CD4-positive, alpha-beta T cell (primary cell): ENCODE measurements around the gene INPP5F. TPM values are rescaled to one million over a fixed set of nuclear protein-coding genes. Genes with fewer than 3 reads are reported as not detected.

Experiments used
- ATAC-seq: fragments of 200-7000 bp; cut with Tn5 transposase; one replicate; pipeline ENCODE4 v1.10.0; 2022; ENCODE audit warnings: mild to moderate bottlenecking; ENCODE audit not compliant: poor library complexity
- CTCF ChIA-PET: fragments of 350-600 bp; sonication (Branson Sonifier 250); formaldehyde crosslinking; loops from one replicate; lab custom pipeline; 2021; ENCODE audit warnings: antibody characterized with exemption, inconsistent platforms; lab: Charles Lee
- POLR2A ChIA-PET: fragments of 350-600 bp; sonication (Branson Sonifier 250); formaldehyde crosslinking; loops from one replicate; lab custom pipeline; 2021; ENCODE audit warnings: antibody characterized with exemption, inconsistent platforms; lab: Charles Lee
- DNase-seq, 14 experiments: peaks; one replicate each; pipeline ENCODE4 v3.0.0-alpha.2; 2013 to 2020; ENCODE audit warnings: mixed read lengths in 2 of 14
- H3K27ac ChIP-seq, 2 donors: one replicate each; pipeline versions ENCODE4 v1.5.1 to v1.7.0; 2013; ENCODE audit warnings: low read length in 2 of 2, low read depth in 1 of 2, mild to moderate bottlenecking in 1 of 2
- H3K27me3 ChIP-seq, 2 experiments: 1 replicate in 1 of 2; 2 replicates in 1 of 2; pipeline versions ENCODE4 v1.6.1 to v1.7.0; 2013; ENCODE audit warnings: low read length in 2 of 2, control low read depth in 1 of 2, mild to moderate bottlenecking in 1 of 2, moderate library complexity in 1 of 2; ENCODE audit not compliant: insufficient read depth in 2 of 2, control insufficient read depth in 1 of 2
- H3K36me3 ChIP-seq: one replicate; pipeline ENCODE4 v1.6.1; 2013; ENCODE audit warnings: low read length, control low read depth; ENCODE audit not compliant: insufficient read depth
- H3K4me1 ChIP-seq: one replicate; pipeline ENCODE4 v1.6.1; 2013; ENCODE audit warnings: low read length, control low read depth; ENCODE audit not compliant: insufficient read depth
- H3K4me3 ChIP-seq: one replicate; pipeline ENCODE4 v1.5.1; 2013; ENCODE audit warnings: mild to moderate bottlenecking, low read length, moderate library complexity
- H3K9me3 ChIP-seq, 2 experiments: 1 replicate in 1 of 2; 2 replicates in 1 of 2; pipeline versions ENCODE4 v1.6.1 to v1.7.0; 2013; ENCODE audit warnings: low read length in 2 of 2, mild to moderate bottlenecking in 2 of 2, control low read depth in 1 of 2, moderate library complexity in 1 of 2; ENCODE audit not compliant: control insufficient read depth in 1 of 2, insufficient read depth in 1 of 2
- H3K27ac Mint-ChIP-seq: one replicate; pipeline ENCODE4 v1.8.0; 2020; ENCODE audit warnings: mixed read lengths
- H3K27me3 Mint-ChIP-seq: one replicate; pipeline ENCODE4 v1.8.0; 2021; ENCODE audit warnings: mixed read lengths
- H3K36me3 Mint-ChIP-seq: one replicate; pipeline ENCODE4 v1.8.0; 2021; ENCODE audit warnings: low read depth, mixed read lengths
- H3K4me1 Mint-ChIP-seq: one replicate; pipeline ENCODE4 v1.8.0; 2021; ENCODE audit warnings: low read depth, mixed read lengths
- H3K4me3 Mint-ChIP-seq: one replicate; pipeline ENCODE4 v1.8.0; 2020; ENCODE audit warnings: mild to moderate bottlenecking, mixed read lengths
- H3K9me3 Mint-ChIP-seq: one replicate; pipeline ENCODE4 v1.8.0; 2020; ENCODE audit warnings: mixed read lengths
- intact Hi-C, 2 experiments: fragments of 100-400 bp; cut with DNase I in 1 of 2; cut with micrococcal nuclease in 1 of 2; formaldehyde crosslinking; loops; one replicate each; pipeline versions ENCODE4 v1.15.1 to v1.9.0; 2023 to 2025; cut with DNase I, micrococcal nuclease
- total RNA-seq, 174 experiments: library from RNA in 2 of 174; stranded (reverse) in 2 of 174; gene quantifications; one replicate each; pipeline ENCODE4 v1.2.3 and lab custom pipeline; 2021 to 2026
- TF ChIP-seq, protein P1 (sequence below): fragments of 200-600 bp; IDR thresholded peaks from one replicate; pipeline ENCODE4 v1.8.0; 2022; ENCODE audit warnings: antibody characterized with exemption, mild to moderate bottlenecking

INPP5F gene
- total RNA-seq, 2 experiments from 2014 or later: 6.2 to 6.4 TPM

DNA sequence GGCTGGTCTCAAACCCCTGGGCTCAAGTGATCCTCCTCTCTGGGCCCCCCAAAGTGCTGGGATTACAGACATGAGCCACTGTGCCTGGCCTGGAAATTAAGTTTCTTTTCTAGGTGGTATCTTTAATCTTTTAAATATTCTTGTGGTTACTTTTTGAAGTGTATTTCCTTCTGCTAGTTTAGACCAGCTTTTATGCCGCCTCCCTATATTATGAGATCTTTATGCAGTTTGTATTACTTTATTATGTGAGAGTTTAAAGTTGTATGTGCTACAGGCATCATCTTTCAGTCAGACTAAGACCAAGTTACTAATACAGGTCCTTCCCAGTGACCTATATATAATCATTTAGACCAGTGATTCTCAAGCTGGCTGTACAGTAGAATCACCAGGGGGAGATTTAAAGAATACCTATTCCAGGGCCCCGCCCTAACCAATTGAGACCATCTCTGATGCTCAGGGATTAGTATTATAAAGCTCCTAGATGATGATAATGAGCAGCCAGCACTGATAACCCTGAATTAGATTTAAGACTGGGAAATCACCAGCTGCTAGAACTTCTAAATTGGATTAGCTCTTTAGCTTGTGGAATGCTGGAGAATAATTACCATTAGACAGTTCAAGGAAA is 11.3 kb downstream of the INPP5F start:
- intact Hi-C loops: no loop called here
- H3K4me3 ChIP-seq: no peak overlapping the region
- Mint-ChIP-seq H3K4me1 (peaks cover 45% of the 10 kb centered on the region), H3K36me3 (no peaks in the 10 kb centered on the region), H3K27me3 (no peaks in the 10 kb centered on the region), H3K27ac (peak overlapping the region; percentile 61), H3K4me3 (peak overlapping the region; percentile 27), H3K9me3 (no peaks in the 10 kb centered on the region)
- TF ChIP-seq, protein P1, sequence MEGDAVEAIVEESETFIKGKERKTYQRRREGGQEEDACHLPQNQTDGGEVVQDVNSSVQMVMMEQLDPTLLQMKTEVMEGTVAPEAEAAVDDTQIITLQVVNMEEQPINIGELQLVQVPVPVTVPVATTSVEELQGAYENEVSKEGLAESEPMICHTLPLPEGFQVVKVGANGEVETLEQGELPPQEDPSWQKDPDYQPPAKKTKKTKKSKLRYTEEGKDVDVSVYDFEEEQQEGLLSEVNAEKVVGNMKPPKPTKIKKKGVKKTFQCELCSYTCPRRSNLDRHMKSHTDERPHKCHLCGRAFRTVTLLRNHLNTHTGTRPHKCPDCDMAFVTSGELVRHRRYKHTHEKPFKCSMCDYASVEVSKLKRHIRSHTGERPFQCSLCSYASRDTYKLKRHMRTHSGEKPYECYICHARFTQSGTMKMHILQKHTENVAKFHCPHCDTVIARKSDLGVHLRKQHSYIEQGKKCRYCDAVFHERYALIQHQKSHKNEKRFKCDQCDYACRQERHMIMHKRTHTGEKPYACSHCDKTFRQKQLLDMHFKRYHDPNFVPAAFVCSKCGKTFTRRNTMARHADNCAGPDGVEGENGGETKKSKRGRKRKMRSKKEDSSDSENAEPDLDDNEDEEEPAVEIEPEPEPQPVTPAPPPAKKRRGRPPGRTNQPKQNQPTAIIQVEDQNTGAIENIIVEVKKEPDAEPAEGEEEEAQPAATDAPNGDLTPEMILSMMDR: no peak
- ChIA-PET POLR2A (interaction anchor here (1.0 to 5.3 kb wide), 3 partner anchors 9 to 12 kb away, joined by 3 to 36 read pairs (median 7); partner anchors contain the start of gene INPP5F), CTCF (interaction anchor here (0.8 to 2.3 kb wide), 5 partner anchors 8 to 51 kb away, joined by 4 to 9 read pairs (median 8); partner anchors contain the start of gene INPP5F)
- H3K4me1 ChIP-seq: peaks cover 16% of the 10 kb centered on the region
- no peaks in the 10 kb centered on the region for H3K27me3 ChIP-seq
- DNase-seq (no peak), ATAC-seq (peak; percentile 38)
- no peaks in the 10 kb centered on the region for H3K36me3 ChIP-seq
- no peaks in the 10 kb centered on the region for H3K9me3 ChIP-seq
- no peak overlapping the region for H3K27ac ChIP-seq

DNA sequence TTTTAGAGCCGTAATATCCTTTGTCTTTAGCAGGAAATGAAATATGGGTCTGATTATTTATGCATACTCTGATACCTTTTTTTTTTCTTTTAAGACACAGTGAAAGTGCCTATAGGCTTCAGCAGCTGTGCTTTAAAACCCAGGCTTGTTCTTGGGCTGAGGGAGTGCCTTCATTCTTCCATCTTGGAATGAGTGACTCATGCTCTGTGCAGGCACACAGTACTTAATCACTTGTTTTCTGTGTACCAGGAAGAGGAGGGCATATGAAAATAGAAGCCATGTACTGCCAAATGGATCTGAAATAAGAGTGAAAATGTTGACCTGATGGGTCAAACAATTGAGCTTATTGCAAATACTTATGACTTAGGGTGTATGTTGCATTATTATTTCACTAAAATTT is 12.0 kb downstream of the INPP5F start:
- Mint-ChIP-seq H3K36me3 (no peaks in the 10 kb centered on the region), H3K27ac (peak overlapping the region; percentile 61), H3K9me3 (no peaks in the 10 kb centered on the region), H3K4me3 (peak overlapping the region; percentile 42), H3K4me1 (peaks cover 45% of the 10 kb centered on the region), H3K27me3 (no peaks in the 10 kb centered on the region)
- Histone ChIP-seq H3K4me3 (no peak overlapping the region), H3K36me3 (no peaks in the 10 kb centered on the region), H3K27me3 (no peaks in the 10 kb centered on the region), H3K27ac (no peak overlapping the region), H3K9me3 (no peaks in the 10 kb centered on the region), H3K4me1 (peaks cover 16% of the 10 kb centered on the region)
- CTCF ChIA-PET: interaction anchor here (0.8 to 2.3 kb wide), 5 partner anchors 9 to 52 kb away, joined by 4 to 9 read pairs (median 8); partner anchors contain the start of gene INPP5F
- DNase-seq (peak in 2 of 14 experiments; percentile 26 to 31), ATAC-seq (peak; percentile 85)
- POLR2A ChIA-PET: interaction anchor here (1.0 to 5.3 kb wide), 3 partner anchors 9 to 12 kb away, joined by 3 to 36 read pairs (median 7); partner anchors contain the start of gene INPP5F
- TF ChIP-seq, protein P1: no peak
- intact Hi-C loops: no loop called here

DNA sequence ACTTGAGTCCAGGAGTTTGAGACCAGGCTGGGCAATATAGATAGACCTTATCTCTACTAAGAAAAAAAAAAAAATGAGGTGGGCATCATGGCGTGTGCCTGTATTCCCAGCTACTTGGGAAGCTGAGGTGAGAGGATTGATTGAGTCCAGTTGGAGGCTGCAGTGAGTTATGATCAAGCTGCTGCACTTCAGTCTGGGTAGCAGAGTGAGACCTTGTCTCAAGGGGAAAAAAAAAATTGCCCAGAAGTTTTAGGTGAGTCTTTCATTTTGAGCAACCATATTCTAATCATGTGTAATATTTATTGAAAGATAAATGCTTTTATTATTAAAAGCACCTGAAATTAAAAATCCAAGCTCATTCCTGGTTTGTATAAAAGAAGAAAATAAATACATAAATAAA is 13.1 kb downstream of the INPP5F start:
- intact Hi-C loops: no loop called here
- ChIA-PET POLR2A (interaction anchor here (5.3 kb wide), 1 partner anchor 13 kb away, joined by 36 read pairs; the partner anchor contains the start of gene INPP5F), CTCF (no interaction called here)
- no peaks in the 10 kb centered on the region for H3K27me3 Mint-ChIP-seq
- no peak for ATAC-seq
- H3K9me3 Mint-ChIP-seq: no peaks in the 10 kb centered on the region
- Histone ChIP-seq H3K4me1 (peaks cover 16% of the 10 kb centered on the region), H3K4me3 (no peak overlapping the region), H3K36me3 (no peaks in the 10 kb centered on the region), H3K9me3 (no peaks in the 10 kb centered on the region), H3K27ac (no peak overlapping the region), H3K27me3 (no peaks in the 10 kb centered on the region)
- peaks cover 47% of the 10 kb centered on the region for H3K4me1 Mint-ChIP-seq
- H3K27ac Mint-ChIP-seq: peak overlapping the region; percentile 72
- no peak overlapping the region for H3K4me3 Mint-ChIP-seq
- DNase-seq: no peak
- no peaks in the 10 kb centered on the region for H3K36me3 Mint-ChIP-seq
- TF ChIP-seq, protein P1: no peak
